Measurements from ENCODE around the gene EPHB3.

The EPHB3 gene

DNA sequence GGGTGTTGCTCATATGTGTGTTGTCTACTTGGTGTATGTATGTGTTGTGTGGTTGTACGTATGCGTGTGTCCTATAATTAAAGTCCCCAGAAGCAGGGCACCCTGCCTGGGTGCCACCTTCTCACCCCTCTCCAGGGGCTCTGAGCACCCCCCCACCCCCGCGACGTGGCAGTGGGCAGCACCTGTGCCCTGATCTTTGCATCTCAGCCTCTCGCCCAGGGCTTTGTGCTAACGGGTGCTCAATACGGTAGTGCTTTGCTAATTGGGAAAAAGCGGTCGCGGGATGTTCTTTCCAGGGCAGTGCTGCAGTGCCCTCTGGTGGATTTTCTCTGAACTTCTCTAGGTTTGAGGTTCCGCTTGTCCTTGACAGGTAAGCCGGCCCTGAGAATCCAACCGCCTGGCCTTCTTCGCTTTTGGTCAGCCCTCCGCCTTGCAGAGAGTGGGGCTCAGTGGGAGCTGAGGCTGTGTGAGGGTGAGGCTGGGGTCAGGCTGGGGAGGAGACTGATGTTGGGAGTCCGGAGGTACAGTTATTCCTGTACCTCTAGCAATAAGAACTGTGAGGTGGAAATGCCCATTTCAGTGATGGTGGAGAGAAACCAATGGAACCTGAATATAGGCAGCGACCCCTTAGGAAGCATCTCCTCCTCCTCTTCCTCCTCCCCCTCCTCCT, 17.6 kb upstream of the EPHB3 start:
- TF ChIP-seq CTCF (conservative IDR thresholded peaks at IDR 0.05; ENCODE audit: control insufficient read depth, insufficient read depth, low read depth, low read length): peak; percentile 90
- peak; percentile 84 for DNase-seq (ENCODE audit: low read depth)
- no peak overlapping the region for H3K4me3 ChIP-seq (ENCODE audit: control insufficient read depth, low read depth, low read length)

- H3K4me3 ChIP-seq (ENCODE audit: control insufficient read depth, low read depth, low read length): no peak overlapping the region
- DNase-seq (ENCODE audit: low read depth): no peak
- TF ChIP-seq CTCF (conservative IDR thresholded peaks at IDR 0.05; ENCODE audit: control insufficient read depth, insufficient read depth, low read depth, low read length): no peak
These were observed 17.1 kb upstream of the EPHB3 start for GRCh38 chr3:184544513-184544861.

- DNase-seq (ENCODE audit: low read depth): no peak
These were observed 15.8 kb upstream of the EPHB3 start for GRCh38 chr3:184545769-184546168.

GRCh38 chr3:184546252-184546651, 15.3 kb upstream of the EPHB3 start:
- DNase-seq (ENCODE audit: low read depth): no peak
- TF ChIP-seq CTCF (conservative IDR thresholded peaks at IDR 0.05; ENCODE audit: control insufficient read depth, insufficient read depth, low read depth, low read length): no peak
- no peak overlapping the region for H3K4me3 ChIP-seq (ENCODE audit: control insufficient read depth, low read depth, low read length)

More at GRCh38 chr3:184545769-184546168, 15.8 kb upstream of the EPHB3 start:
- TF ChIP-seq CTCF (conservative IDR thresholded peaks at IDR 0.05; ENCODE audit: control insufficient read depth, insufficient read depth, low read depth, low read length): no peak
- no peak overlapping the region for H3K4me3 ChIP-seq (ENCODE audit: control insufficient read depth, low read depth, low read length)

GRCh38 chr3:184549796-184550577, 11.6 kb upstream of the EPHB3 start:
- no peak for TF ChIP-seq CTCF (conservative IDR thresholded peaks at IDR 0.05; ENCODE audit: control insufficient read depth, insufficient read depth, low read depth, low read length)
- no peak overlapping the region for H3K4me3 ChIP-seq (ENCODE audit: control insufficient read depth, low read depth, low read length)
- DNase-seq (ENCODE audit: low read depth): no peak

- no peak for DNase-seq (ENCODE audit: low read depth)
These were observed 10.5 kb upstream of the EPHB3 start for GRCh38 chr3:184551103-184551502.

More at GRCh38 chr3:184551103-184551502, 10.5 kb upstream of the EPHB3 start:
- no peak for TF ChIP-seq CTCF (conservative IDR thresholded peaks at IDR 0.05; ENCODE audit: control insufficient read depth, insufficient read depth, low read depth, low read length)
- H3K4me3 ChIP-seq (ENCODE audit: control insufficient read depth, low read depth, low read length): no peak overlapping the region
